GM19372 (cell line): ENCODE measurements around the gene DOK5.
"Not testable (repeated sequence)": the region's sequence is repeated elsewhere in the genome, so short reads cannot be mapped to it uniquely, and the experiment has no call there.

ENCODE experiments used
- ATAC-seq: cut with Tn5 transposase; IDR thresholded peaks from one replicate; pipeline ENCODE4 v1.9.1; 2021; ENCODE audit warnings: mild to moderate bottlenecking, low read depth, moderate library complexity; ENCODE audit not compliant: unreplicated experiment

DOK5 gene

DNA sequence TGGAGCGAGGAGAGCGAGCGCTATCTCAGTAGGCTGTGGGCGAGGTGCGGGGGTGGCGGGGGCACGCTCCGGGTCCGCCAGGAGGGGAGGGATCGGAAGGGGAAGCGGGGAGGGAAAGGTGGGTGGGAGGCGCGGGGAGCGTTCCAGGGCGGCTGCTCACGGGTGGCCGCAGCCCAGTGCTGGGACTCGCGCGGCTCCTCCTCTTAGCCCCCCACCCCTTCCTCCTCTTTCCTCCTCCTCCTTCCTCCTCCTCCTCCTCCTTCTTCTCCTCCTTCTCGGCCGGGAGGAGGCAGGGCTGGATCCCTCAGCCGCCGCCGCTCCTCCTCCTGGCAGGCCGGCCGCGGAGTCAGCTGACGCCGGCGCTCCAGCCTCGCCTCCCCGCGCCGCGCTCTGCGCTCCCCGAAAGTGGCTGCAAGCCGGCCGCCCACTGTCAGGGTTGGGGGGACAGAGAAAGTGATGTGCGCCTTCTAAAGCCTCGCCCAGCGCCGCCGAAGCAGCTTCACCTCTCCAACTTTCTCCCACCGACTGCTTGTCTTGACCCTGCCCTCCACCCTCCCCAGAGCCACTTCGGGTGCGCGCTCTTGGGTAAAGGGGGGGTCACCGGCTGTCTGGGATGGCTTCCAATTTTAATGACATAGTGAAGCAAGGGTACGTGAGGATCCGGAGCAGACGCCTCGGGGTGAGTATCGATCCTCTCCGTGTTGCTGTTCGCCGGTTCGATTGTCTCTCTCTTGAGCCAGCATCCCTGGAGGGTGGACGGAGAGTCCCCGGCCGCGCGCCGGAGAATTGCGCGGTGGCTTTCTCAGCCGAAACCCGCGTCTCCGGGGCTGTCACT is at the start of gene DOK5:
Gene DOK5 (plus strand): TSS at position 260 of the 835 bp plus-strand sequence. CDS start 354 bp downstream, at position 614.
- no peak for ATAC-seq

DNA sequence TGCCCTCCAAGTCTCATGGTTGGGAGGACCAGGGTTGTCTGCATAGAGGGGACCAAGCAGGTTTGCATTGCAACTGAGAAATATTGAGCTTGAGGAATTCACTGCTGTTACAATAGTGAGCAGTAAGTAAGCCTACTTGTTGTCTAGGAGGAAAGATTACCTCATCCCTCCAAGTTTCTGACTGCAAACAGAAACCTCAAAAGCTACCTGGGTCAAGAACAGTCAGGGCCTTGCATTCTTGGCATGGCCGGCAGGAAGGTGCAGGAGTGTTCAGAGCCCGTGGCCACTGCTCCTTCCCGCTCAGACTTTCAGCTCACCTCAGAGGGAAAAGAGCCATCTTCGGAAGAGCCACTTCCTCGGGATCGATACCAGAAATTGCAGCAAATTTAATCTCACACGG is 46.0 kb upstream of the DOK5 start:
- ATAC-seq = no peak

DNA sequence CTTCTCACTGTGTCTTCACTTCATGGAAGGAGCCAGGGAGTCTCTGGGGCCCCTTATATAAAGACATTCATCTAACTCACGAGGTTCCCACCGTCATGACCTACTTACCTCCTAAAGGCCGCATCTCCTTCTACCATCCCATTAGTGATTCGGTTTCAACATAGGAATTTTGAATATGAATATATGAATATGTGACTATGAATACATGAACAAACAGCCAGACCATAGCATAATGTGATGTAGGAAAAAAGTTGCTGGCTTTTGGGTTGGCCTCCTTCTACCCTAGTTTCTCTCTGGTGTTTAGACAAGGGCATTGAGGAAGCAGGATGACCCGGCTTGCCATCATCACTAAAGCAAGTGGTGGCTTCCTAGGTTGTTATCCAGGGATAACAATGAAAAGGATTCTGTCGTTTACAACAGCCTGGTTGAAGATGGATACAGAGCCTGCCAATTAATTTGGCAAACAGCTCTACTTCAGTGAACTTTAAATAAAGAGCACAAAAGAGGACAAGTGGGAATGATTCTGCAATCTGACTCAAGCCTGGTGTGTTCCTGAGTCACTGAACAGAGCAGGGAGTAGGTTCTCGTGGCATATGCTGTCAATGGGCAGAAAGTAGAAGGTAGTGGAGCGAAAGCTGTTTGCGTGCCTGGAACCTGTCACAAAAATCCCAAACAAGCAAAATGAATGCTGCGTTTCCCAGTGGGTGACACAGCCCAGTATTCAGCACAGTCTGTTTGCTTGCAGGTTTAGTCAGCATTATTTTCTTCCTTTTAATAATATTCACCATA is 44.0 kb upstream of the DOK5 start:
- ATAC-seq = no peak

DNA sequence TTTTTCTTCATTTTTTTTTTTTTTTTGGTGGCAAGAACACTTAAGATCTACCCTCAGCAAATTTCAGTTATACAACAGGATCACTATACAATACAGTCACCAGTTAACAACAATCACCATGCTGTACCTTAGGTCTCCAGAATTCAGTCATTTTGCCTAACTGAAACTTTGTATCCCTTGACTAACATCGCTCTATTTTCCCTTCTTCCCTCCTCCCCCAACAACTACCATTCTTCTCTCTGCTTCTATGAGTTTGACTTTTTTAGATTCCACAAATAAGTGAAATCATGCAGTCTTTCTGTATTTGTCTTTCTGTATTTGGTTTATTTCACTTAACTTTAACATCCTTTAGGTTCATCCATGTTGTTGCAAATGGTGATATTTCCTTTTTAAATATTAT is 42.4 kb upstream of the DOK5 start:
- no peak for ATAC-seq

DNA sequence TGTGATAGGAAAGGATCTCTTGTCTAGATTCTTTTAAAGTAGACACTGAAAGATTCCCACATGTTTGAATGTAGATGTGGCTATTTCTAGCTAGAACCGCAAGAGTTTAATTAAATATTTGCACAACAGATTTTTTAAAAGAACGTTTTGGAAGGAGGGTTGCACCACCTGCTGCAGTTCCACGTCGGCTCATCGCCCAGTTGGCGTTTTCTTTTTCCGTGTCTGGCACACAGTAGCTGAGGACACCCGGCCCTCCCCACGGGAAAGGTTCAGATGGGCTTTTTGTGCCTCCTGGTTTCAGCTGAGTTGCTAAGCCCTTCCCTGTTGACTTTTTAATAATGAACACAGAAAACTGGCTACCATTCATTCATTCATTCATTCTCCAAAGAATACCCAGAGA is 41.8 kb upstream of the DOK5 start:
- ATAC-seq = no peak

DNA sequence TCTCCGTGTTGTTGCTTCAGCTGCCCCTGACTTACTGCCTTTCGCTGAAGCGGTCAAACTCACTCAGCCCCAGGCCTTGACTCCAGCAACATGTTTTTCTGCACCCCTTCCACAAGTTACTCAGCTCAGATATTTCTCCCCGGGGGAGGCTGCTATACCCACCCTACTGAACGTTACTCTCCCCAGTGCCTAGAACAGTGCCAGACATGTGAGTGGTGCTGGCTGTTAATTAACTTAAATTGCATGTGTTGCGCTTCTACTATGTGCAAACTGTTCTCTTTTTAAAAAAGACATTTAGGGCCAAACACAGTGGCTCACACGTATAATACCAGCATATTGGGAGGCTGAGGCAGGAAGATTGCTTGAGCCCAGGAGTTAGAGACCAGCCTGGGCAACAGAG is 41.2 kb upstream of the DOK5 start:
- no peak for ATAC-seq

DNA sequence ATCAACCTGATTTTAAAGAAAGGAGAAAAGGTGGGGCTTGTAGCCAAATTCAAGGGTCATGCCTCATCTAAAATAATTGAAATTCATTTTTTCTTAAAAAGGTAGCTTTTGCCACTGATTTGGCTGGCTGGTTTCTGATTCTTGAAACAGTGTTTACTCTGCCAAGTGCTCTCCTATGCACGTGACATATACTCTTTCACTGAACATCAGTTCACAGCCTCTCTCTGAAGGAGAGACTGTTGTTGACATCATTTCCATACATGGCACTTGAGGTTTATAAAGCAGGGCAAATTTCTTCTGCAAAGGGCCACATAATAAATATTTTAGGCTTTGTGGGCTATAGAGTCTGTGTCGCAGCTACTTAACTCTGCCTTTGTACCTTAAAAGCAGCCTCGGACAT is 40.4 kb upstream of the DOK5 start:
- ATAC-seq = no peak

DNA sequence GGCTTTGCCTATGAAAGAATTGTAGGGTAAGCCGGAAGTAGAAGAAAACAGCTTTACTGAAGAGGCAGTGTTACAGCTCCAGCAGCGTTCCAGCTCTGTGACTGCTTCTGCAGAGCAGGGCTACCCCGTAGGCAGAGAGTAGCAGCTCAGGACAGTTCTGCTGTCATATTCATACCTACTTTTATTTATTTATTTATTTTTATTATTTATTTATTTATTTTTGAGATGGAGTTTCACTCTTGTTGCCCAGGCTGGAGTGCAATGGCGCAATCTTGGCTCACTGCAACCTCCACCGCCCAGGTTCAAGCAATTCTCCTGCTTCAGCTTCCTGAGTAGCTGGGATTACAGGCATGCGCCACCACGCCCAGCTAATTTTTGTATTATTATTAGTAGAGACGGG is 39.0 kb upstream of the DOK5 start:
- ATAC-seq = not testable (repeated sequence)

DNA sequence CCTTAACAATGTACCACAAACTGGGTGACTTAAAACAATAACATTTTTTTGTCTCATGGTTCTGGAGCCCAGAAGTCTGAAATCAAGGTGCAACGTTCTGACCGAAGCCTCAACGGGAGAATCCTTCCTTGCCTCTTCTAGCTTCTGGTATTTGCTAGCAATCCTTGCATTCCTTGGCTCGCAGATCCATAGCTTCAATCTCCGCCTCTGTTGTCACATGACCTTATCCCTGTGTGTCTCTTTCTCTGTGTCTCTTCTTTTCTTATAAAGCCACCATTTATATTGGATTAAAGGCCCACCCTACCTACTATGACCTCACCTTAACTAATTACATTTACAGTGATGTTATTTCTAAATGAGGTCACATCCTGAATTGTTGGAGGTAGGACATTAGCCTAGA is 37.2 kb upstream of the DOK5 start:
- no peak for ATAC-seq

DNA sequence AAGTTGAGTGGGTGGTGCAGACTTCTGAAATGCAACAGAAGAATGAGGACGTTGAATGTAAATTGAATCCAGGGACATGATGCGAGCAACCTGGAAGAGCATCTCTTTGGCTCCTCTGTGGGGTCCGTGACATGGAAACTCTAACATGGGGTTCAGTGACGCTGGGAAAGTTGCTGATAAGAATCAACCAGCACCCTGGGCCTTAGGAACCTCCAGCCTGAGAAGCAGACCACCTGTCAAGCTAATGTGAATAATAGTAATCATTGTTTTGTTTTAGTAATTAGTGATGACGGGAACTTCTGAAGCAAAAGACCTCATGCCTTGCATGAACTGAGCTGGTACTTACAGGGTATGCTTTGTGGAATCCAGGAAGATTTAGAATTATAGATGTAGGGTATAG is 25.2 kb upstream of the DOK5 start:
- no peak for ATAC-seq

DNA sequence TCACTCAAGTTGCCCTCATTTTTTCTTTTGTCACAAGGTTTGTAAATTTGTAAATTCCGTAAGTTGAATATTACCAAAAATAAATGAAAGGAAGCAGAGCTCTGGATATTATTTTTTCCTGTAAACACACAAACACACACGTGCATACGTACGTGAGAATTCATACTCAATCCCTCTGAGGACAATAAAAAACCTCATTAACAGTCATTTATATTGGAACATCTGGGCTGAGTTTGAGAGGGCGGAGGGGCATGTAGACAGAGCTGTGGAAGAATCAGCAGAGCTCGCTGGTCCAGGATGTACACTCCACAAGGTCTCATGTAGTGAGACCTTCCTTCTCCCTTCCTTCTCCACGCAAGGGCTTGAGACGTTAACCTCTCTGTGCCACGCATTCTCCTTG is 24.2 kb upstream of the DOK5 start:
- no peak for ATAC-seq

DNA sequence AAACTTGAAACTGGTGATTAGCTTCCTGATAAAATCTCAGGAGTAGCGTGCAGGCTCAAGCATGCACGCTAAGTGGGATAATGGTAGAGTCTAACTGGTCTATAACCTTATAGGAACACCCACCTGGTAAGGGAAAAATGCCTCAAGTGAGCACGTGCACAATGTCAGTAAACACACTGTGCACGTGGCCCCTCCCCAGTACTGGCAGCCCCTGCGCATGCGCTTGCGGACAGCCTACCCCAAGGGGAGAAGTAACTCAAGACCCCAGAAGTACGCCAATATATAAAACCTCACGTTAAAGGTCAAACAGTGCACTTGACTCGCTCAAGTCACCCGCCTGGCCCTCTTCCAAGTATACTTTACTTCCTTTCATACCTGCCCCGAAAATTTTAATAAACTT is 23.1 kb upstream of the DOK5 start:
- ATAC-seq = no peak

DNA sequence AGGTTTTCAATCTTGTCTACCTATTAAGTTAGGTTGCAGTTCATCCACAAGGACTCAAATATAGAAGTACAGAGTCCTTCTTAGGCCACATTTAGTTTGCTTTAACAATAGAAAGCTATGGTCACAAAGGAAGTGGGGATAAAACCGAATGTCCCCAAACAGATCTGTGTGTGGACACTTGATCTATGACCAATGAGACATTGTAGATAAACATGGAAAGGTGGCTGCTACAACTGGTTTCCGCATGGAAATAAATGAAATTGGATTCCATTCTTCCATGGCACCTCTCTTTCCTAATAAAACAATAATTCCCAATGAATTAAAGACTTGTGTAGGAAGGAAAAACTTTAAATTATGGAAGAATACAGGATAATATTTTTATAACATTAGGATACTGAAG is 20.4 kb upstream of the DOK5 start:
- no peak for ATAC-seq

DNA sequence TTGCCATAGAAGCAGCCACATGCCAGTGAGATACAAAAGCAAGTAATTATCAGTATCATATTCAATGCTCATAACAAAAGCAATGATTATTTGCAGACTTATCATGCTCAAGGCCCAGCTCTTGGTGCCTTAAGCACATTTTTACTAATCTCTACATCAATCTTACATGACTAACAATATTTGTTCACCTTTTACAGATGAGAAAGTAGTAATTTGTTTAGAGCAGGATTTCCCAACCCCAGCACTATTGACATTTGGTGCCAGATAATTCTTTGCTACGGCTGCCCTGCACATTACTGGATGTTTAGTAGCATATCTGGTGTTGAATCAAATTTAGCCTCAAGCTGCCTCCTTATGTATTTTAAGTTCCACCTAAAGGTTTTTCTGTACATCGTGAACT is 19.0 kb upstream of the DOK5 start:
- no peak for ATAC-seq

DNA sequence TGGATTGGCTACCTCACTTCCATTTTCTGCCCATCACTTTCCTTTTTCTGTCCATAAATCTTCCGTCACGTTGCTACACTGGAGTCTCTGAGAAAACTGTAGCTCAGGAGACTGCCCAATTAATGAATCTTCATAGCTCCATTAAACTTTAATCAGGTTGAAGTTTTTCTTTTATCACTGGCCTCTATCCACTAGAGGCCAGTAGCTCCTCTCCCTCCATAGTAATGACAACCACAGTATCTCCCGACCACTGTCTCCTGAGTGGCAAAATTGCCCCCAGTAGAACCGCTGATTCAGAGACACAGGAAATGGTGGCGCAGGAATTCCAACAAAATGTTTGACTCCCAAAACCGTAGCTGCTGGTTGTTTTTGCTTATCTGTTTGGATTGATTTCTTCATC is 18.4 kb upstream of the DOK5 start:
- no peak for ATAC-seq

DNA sequence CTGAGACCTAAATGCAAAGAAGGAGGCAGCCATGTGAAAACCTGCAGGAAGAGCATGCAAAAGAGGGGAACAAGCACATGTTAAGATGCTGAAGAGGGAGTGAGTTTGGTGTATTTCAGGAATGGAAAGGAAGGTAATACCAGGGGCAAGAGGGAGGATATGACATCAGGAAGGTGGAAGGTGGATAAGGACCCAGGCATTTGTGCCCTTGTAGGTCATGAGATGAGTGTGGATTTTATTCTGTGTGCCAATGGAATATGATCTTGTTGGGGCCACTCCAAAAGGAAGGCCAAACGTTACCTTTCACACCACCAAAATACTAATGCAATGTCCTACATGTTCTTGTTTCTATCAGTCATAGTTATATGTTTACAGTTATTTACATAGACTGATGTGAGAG is 17.2 kb upstream of the DOK5 start:
- no peak for ATAC-seq

DNA sequence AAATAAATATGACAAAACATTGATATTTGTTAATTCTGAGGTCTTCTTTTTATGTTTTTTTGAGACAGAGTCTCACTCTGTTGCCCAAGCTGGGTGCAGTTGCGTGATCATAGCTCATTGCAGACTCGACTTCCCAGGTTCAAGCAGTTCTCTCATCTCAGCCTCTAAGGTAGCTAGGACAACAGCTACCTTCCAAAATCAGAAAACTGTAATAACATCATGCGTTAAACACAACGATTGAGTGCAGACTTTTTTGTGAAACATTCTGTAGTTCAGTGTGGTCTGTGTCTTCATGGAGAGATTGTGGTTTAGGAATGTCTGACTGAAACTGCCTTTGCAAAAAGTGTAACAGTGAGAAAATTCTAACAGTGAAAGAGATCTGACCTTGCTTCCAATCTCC is 16.1 kb upstream of the DOK5 start:
- no peak for ATAC-seq

DNA sequence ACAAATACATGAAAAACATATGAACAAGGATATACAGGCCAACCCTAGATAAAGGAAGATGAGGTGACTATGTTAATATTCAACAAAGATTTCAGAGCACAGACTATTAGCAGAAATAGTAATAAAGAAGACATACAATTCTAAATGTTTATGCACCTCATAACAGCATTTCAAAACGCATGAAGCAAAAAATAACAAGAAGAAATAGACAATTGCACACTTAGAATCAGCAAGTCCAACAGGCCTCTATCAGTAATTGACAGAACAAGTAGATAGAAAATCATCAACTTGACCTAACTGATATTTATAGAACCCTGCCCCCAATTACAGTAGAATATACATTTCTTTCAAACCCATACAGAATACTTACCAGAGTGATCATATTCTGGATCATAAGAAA is 11.4 kb upstream of the DOK5 start:
- no peak for ATAC-seq

DNA sequence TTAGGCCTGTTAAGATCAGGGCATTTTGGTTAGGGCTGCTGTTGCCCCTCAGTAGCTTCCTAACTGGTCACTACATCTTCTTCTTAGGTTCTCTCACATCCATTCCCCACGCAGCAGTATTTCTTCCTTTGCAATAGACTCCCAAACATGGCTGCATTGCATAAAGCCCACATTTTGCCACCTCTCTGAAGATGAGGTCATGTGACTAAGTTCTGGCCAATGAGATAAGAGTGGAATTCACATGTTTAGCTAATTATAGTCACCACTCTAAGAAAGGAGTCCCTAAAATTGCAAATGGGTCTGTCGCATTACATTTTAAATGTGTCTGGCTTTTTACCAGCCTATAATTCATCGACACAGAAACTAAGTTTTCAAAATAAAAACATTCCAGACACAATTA is 9.3 kb upstream of the DOK5 start:
- no peak for ATAC-seq

DNA sequence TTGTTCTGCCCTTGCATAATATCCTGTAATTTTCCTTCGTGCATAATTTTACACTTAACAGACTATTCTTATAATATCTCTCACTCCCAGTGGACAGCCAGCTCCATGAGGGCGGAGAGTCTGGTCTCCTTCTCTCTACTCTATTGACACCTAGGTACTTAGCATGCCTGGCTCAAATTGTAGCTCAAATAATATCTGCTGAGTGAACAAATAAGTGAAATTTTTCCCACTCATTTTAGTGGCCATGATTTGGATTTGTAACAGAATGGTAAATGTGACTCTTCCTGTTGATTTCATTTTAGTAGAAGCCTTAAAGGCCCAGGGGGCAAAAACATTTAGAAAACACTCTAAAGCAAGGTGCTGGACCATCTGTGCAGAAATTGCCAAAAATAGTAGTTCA is 7.8 kb upstream of the DOK5 start:
- no peak for ATAC-seq

DNA sequence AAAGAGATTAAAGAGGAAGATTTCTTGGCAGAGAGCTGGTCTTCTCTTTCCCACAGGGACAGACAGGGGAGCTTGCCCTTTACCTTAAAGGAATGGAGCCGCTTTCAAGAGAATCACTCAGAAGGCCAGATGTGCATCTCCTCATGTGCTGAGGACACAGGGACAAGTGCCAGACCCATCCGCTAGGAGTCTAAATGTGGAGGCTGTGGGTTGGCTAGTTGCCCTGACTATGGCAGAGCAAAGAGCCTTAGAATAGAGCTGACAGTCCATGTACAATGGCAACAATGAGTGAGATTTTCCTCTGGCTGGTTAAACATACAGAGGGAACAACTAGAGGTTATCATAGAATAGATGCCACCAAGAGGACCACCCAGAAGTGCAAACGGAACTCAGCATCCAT is 7.3 kb upstream of the DOK5 start:
- ATAC-seq = no peak

DNA sequence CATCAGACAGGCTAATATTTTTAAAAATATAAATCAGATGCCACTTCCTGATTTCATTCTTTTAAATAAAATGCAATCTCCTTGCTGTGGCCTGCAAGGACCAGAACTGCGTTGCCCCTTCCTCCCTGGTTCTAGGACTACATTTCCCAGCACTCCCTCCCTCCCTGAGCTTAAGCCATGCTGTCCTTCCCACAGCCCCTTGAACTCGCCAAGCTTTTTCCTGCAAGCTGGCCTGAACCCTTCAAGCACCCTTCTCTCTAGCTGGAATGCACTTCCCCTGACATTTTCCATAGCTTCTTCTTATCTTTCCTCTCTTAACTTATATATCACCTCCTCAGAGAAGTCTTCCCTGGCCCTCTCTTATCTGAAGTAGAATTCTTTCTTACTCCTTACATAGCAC is 6.1 kb upstream of the DOK5 start:
- ATAC-seq = no peak
